Measurements from ENCODE around the gene SULT1C4. TPM values are rescaled to one million over a fixed set of nuclear protein-coding genes. Genes with fewer than 3 reads are reported as not detected.

The SULT1C4 gene
- 10 to 100 TPM; 11.3 to 28.3 (median 14.5) TPM for total RNA-seq
- polyA plus RNA-seq: 10 to 100 TPM; 17.6 to 47.1 TPM
- long read RNA-seq, donor 1, transcript SULT1C4-202 (5 exons, 1,045 nt): major isoform, 30 of 35 reads
- long read RNA-seq, donor 1, partial matches to known transcripts: 1 of 35 reads
- long read RNA-seq, donor 1, other reads (novel, unspliced or antisense): 3 of 35 reads
- long read RNA-seq, donor 2, partial matches to known transcripts: 0 of 4 reads
- long read RNA-seq, donor 2, other reads (novel, unspliced or antisense): 0 of 4 reads
- long read RNA-seq, donor 3, transcript SULT1C4-202 (5 exons, 1,045 nt): major isoform, 12 of 18 reads
- long read RNA-seq, donor 3, partial matches to known transcripts: 0 of 18 reads
- long read RNA-seq, donor 3, other reads (novel, unspliced or antisense): 4 of 18 reads

- peak within 1 kb of the TSS; percentile 30 to 92 for H3K27ac ChIP-seq
- intact Hi-C loops (cut with DNase I): no loop called here
- no peaks in the 10 kb centered on the region for H3K27me3 ChIP-seq
- H3K4me3 ChIP-seq: peak within 1 kb of the TSS; percentile 34
- H3K4me1 ChIP-seq (ENCODE audit: insufficient read depth): peaks cover 12% of the 10 kb centered on the region
- 4 to 7% (median 4%) methylated on average over 13 of the region's 13 CpGs for WGBS, 3 donors
- H3K9me3 ChIP-seq: no peaks in the 10 kb centered on the region
- H3K36me3 ChIP-seq: no peaks in the 10 kb centered on the region
- TF ChIP-seq, protein P1, sequence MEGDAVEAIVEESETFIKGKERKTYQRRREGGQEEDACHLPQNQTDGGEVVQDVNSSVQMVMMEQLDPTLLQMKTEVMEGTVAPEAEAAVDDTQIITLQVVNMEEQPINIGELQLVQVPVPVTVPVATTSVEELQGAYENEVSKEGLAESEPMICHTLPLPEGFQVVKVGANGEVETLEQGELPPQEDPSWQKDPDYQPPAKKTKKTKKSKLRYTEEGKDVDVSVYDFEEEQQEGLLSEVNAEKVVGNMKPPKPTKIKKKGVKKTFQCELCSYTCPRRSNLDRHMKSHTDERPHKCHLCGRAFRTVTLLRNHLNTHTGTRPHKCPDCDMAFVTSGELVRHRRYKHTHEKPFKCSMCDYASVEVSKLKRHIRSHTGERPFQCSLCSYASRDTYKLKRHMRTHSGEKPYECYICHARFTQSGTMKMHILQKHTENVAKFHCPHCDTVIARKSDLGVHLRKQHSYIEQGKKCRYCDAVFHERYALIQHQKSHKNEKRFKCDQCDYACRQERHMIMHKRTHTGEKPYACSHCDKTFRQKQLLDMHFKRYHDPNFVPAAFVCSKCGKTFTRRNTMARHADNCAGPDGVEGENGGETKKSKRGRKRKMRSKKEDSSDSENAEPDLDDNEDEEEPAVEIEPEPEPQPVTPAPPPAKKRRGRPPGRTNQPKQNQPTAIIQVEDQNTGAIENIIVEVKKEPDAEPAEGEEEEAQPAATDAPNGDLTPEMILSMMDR (IDR thresholded peaks at IDR 0.05): no peak
- no peak for TF ChIP-seq EP300 (IDR thresholded peaks at IDR 0.05)
- TF ChIP-seq POLR2A (IDR thresholded peaks at IDR 0.05): peak; percentile 52
- peak; percentile 79 to 90 (median 86) for DNase-seq
Observed at GRCh38 chr2:108377815-108378630, at the start of gene SULT1C4. Gene SULT1C4 (plus strand): TSS chr2:108377954. CDS start chr2:108378338, 384 bp downstream.

- 89 to 97% (median 95%) methylated on average over 2 of the region's 2 CpGs for WGBS, 3 donors
- H3K4me1 ChIP-seq (ENCODE audit: insufficient read depth): no peaks in the 10 kb centered on the region
Observed at GRCh38 chr2:108329771-108330170, 48.0 kb upstream of the SULT1C4 start.

DNA sequence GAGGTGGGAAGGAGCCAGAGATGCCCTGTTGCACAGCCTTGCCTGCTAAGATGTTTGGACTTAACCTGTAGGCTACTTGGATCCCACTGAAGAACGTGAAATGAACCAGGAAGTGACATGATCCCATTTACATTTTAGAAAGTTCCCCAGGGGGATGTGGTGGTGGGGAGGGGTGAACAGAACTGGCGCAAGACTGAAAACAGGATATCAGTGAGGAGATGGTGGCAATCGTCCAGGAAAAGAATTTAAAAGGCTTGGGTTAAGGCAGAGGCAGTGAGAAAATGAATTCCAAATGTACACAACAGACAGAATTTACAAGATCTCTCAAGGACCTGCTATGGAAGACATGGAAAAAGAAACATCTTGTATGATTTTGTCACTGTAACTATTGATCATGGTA lies 46.8 kb upstream of the SULT1C4 start:
- WGBS, 3 donors: 23 to 31% (median 26%) methylated on average over 3 of the region's 3 CpGs
- no peaks in the 10 kb centered on the region for H3K9me3 ChIP-seq
- no peak for DNase-seq

More at GRCh38 chr2:108329771-108330170, 48.0 kb upstream of the SULT1C4 start:
- H3K4me3 ChIP-seq: no peak overlapping the region
- TF ChIP-seq EP300 (IDR thresholded peaks at IDR 0.05) (no peak), POLR2A (IDR thresholded peaks at IDR 0.05) (no peak)
- TF ChIP-seq, protein P1 (IDR thresholded peaks at IDR 0.05): no peak
- no peaks in the 10 kb centered on the region for H3K9me3 ChIP-seq
- intact Hi-C loops (cut with DNase I): no loop called here
- no peak overlapping the region for H3K27ac ChIP-seq
- DNase-seq: no peak
- H3K36me3 ChIP-seq: no peaks in the 10 kb centered on the region
- H3K27me3 ChIP-seq: no peaks in the 10 kb centered on the region

GRCh38 chr2:108345951-108346350 lies 31.8 kb upstream of the SULT1C4 start:
- Histone ChIP-seq H3K27ac (no peak overlapping the region), H3K27me3 (no peaks in the 10 kb centered on the region), H3K9me3 (no peaks in the 10 kb centered on the region), H3K36me3 (no peaks in the 10 kb centered on the region), H3K4me3 (no peak overlapping the region), H3K4me1 (ENCODE audit: insufficient read depth) (no peaks in the 10 kb centered on the region)
- no peak for DNase-seq
- TF ChIP-seq POLR2A (IDR thresholded peaks at IDR 0.05) (no peak), EP300 (IDR thresholded peaks at IDR 0.05) (no peak)
- TF ChIP-seq, protein P1 (IDR thresholded peaks at IDR 0.05): no peak
- WGBS, 3 donors: 28 to 54% (median 47%) methylated on average over 3 of the region's 3 CpGs
- intact Hi-C loops (cut with DNase I): loop anchor here in 1 of 4 donors (10.0 kb wide), 1 partner anchor 239 kb away; no protein-coding TSS in a partner anchor

More for the DNA sequence above, 46.8 kb upstream of the SULT1C4 start:
- H3K4me3 ChIP-seq: no peak overlapping the region
- TF ChIP-seq, protein P1 (IDR thresholded peaks at IDR 0.05): no peak
- no peak for TF ChIP-seq EP300 (IDR thresholded peaks at IDR 0.05)
- TF ChIP-seq POLR2A (IDR thresholded peaks at IDR 0.05): no peak
- H3K27ac ChIP-seq: no peak overlapping the region
- intact Hi-C loops (cut with DNase I): no loop called here
- no peaks in the 10 kb centered on the region for H3K27me3 ChIP-seq
- H3K4me1 ChIP-seq (ENCODE audit: insufficient read depth): no peaks in the 10 kb centered on the region
- no peaks in the 10 kb centered on the region for H3K36me3 ChIP-seq
